HG03025 (cell line): ENCODE measurements around the gene ITGAD.

Source experiments
- ATAC-seq: cut with Tn5 transposase; IDR thresholded peaks from one replicate; pipeline ENCODE4 v1.9.1; 2021; ENCODE audit warnings: mild to moderate bottlenecking, moderate library complexity; ENCODE audit not compliant: unreplicated experiment, low FRiP score

The ITGAD gene

DNA sequence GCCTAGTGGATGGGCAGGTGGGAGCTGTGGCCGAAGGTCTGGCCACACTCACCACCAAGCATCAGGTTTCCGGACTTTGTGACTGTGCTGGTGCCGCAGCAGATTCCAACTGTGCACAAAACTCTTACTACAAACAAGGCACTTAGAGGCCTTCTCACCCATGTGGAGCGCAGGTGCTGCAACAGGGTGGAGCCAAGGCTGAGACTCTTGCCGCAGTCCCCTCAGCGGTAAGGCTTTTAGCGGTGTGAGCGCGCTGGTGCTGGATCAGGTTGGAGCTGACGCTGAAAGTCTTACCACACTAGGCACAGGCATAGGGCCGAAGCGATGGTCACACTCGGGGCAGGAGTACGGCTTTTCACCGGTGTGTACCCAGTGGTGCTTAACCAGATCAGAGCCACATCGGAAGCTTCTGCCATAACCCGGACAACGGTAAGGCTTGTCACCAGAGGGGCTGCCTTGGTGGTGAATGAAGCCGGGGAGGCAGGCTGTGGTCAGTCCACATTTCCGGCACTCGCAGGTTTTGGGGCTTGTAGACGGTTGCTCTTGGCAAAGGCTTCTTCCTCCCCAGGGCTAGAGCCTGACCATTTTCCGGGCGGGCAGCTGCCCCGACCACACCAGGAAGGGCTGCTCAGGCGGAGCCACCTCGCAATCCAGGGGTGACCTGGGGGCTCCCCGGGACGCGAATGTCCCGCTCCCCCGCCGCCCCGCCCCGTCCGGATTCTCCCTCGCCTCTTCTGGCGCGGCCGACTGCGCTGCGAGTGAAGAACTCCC, 65.1 kb downstream of the ITGAD start:
- ATAC-seq: peak; percentile 11

- ATAC-seq: peak; percentile 78
Observed at GRCh38 chr16:31458844-31459686, 65.9 kb downstream of the ITGAD start, which contains the start of gene ARMC5. Gene ARMC5 (plus strand): TSS chr16:31459501. CDS start chr16:31459525, 24 bp downstream.

GRCh38 chr16:31459687-31460581, 66.8 kb downstream of the ITGAD start:
- peak; percentile 65 for ATAC-seq

DNA sequence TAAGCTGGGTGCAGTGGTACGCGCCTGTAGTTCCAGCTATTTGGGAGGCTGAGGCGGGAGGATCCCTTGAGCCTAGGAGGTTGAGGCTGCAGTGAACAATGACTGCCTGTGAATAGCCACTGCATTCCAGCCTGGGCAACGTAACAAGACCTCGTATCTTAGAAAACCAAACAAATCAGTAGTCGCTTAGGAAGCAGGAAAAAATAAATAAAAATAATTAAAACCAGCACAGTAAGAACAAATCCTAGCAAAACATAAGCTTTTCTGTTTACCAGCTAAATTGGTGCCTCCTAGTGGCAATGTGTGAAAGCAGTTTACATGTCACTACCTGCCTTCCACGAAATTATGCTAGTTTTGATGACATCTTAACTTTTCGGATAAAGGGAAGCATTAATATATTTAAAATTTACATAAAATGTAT, 67.5 kb downstream of the ITGAD start:
- ATAC-seq: no peak

DNA sequence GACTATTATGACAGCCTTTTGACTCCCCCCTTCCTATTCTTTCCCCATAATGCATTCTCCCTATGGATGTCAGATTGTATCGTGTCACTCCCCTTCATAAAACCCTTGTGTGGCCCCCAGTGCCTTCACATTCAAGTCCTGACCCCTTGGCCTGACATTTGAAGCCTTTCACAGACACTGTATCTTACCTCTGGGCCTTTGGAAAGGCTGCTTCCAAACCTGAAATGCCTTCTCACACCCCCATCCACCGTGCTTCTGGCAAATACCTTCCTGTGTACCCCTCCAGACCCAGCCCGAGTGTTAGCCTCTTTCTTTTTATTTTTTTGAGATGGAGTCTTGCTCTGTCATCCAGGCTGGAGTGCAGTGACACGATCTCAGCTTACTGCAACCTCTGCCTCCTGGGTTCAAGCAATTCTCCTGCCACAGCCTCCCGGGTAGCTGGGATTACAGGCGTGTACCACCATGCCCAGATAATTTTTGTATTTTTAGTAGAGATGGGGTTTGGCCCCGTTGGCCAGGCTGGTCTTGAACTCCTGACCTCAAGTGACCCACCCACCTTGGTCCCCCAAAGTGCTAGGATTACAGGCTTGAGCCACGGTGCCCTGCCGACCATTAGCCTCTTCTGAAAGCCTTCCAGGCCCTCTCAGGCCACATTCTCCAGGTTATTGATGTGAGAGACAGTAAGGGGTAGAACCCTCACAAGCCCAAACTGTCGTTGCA, 68.2 kb downstream of the ITGAD start:
- no peak for ATAC-seq

DNA sequence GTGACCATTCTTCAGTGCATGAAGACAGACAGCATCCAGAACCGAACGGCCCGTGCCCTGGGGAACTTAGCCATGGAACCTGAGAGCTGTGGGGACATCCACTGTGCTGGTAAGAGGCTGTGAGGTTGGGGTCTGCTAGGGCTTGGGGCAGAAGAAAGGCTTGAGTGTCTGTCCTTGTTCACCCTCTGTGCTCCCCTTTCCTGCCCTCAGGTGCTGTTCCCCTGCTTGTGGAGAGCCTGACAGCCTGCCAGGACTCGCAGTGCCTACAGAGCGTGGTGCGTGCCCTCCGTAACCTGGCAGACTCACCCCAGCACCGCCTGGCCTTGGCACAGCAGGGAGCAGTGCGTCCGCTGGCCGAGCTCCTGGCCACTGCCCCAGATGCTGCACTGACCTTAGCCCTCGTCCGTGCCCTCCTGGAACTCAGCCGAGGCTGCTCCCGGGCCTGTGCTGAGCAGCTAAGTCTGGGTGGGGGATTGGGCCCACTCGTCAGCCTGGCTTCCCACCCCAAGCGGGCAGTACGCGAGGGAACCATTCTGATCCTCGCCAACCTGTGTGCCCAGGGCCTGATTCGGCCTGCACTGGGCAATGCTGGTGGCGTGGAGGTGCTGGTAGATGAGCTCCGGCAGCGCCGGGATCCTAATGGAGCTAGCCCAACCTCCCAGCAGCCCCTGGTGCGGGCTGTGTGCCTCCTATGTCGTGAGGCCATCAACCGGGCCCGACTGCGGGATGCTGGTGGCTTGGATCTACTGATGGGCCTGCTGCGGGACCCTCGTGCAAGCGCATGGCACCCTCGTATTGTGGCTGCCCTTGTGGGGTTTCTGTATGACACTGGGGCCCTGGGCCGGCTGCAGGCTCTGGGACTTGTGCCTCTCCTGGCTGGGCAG, 69.0 kb downstream of the ITGAD start:
- no peak for ATAC-seq

DNA sequence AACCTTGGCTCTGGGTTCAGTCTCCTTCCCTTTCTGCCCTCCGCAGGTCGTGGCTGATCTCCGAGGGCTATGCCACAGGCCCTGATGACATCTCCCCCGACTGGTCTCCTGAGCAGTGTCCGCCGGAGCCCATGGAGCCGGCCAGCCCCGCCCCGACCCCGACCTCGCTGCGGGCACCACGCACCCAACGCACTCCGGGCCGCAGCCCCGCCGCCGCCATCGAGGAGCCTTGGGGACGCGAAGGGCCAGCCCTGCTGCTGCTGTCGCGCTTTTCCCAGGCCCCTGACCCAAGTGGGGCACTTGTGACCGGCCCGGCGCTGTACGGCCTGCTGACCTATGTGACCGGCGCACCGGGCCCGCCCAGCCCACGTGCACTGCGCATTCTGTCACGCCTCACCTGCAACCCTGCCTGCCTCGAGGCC, 71.2 kb downstream of the ITGAD start:
- ATAC-seq: no peak

DNA sequence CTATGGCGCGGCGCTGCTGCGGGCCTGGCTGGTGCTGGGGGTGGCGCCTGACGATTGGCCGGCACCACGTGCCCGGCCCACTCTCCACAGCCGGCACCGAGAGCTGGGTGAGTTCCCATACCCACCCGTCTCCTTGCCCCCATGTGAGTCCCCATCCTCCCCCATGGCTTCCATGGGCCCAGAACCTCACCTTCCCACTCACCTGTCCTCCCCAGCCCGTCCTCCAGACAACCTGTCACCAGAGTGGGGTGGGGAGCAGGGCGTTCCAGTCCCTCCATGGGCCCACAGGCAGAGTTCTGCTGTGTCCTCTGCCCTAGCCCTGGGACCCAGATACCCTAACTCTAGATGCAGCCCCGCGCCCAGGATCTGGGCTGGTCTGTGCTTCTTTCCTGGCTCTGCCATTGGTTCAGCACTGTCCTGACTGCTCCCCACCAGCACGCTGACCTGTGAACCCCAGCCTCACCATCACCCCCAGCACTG, 71.7 kb downstream of the ITGAD start:
- no peak for ATAC-seq

GRCh38 chr16:31465788-31466370, 72.7 kb downstream of the ITGAD start:
- ATAC-seq: no peak

GRCh38 chr16:31466381-31466841, 73.3 kb downstream of the ITGAD start:
- ATAC-seq: no peak

- ATAC-seq: no peak
Observed at GRCh38 chr16:31467151-31467773, 74.1 kb downstream of the ITGAD start.

DNA sequence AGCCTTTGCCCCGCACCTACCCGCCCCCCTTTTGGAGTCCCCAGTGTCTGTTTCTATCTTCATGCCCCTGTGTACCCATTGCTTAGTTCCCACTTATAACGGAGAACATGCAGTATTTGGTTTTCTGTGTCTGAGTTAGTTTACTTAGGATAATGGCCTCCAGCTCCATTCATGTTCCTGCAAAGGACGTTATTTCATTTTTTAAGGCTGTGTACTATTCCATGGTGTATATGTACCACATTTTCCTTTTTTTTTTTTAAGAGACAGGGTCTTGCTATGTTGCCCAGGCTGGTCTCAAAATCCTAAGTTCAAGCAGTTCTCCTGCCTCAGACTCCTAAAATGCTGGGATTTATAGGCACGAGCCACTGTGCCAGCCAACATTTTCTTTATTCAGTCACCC, 74.7 kb downstream of the ITGAD start:
- ATAC-seq: no peak

DNA sequence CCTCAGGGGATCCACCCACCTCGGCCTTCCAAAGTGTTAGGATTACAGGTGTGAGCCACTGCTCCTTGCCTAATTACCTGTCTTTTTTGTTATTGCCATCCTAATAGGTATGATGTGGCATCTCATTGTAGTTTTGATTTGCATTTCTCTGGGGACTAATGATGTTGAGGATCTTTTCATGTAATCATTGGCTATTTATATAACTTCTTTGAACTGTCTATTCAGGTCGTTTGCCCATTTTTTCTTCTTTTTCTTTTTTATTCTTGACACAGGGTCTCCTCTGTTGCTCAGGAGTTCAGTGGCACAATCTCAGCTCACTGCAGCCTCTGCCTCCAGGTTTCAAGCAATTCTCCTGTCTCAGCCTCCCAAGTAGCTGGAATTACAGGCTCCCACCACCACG, 77.5 kb downstream of the ITGAD start:
- no peak for ATAC-seq

- ATAC-seq: no peak
Observed at GRCh38 chr16:31471241-31471874, 78.2 kb downstream of the ITGAD start.

DNA sequence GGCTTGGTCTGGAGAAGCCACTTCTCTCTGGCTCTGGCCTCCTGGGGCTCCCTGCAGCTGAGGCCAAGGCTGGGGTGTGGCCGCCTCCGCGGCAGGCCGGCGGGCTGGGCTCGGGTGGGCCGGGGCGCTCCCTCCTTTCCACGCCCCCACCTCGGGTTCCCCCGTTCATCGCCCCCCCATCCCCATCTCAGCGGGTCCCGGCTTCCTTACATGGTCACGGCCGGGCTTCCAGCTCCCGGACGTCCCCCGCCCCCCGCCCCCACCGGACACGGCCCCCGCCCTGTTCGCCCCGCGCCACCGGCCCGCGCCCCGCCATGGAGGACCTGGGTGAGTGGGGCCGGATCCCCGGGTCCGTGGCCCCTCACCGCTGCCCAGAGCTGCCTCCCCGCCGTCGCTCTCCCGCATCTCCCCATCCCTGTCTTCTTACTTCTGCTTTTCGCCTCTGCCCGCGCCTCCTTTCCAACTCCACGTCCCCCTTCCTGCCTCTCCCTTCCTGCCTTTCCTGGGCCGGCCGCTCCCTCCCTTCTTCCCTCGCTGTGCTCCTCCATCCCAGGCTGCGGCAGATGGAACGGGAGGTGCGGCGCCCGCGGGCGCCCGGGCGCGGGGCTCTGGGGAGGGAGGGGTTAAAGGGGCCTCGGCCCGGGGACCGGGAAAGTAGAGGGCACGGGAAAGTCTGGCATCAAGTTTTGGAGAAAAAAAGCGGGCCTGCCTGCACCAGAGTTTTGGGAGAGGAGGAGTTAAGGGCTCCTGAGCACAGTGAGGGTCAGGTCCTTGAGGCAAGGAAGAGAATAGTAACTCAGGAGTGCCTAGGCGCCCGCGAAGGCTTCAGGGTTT, 79.0 kb downstream of the ITGAD start, which contains the start of gene TGFB1I1:
Gene TGFB1I1, plus strand, starts transcription at position 278 of the 834 bp plus-strand sequence. Its CDS starts 37 bp downstream, at position 315.
- no peak for ATAC-seq

DNA sequence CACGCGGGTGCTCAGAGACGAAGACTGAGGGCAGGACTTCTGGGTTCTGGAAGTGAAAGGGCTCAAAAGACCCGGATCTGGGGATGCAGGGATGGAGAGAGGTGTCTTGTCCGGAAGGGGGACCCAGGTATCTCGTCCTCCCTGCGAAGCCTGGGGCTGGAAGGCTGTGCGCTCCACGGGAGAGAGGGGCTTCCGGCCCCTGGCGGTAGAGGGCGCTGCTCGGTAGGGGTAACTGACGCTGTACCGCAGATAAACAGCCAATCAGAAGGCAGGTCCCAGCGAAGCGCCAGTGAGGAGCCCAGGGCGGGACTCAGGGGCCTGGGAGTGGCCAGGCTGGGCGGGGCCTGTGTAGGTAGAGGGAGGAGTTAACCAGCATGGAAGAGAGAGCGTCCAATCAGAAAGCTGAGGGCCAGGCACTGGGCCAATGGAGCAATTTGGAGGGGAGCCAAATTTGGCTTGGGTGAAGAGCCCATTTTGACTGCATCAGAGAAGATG, 79.6 kb downstream of the ITGAD start:
- ATAC-seq: no peak
